ENCODE results near the gene PAOX.

DNA sequence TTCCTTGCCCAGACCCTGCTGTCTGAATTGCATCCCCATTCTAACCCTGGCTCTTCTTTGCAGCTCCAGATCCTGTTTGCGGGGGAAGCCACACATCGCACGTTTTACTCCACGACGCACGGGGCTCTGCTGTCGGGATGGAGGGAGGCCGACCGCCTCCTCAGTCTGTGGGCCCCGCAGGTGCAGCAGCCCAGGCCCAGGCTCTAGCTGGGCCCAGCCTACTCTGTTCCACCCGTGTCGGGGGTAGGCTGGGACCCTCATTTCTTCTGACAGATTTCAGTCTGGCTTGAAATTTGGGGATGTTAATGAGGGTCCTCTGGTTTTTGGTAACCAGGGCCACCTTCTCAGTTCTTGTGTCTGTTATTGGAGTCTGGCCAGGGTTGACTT is 12.2 kb downstream of the PAOX start:
- TF ChIP-seq POLR2A (IDR thresholded peaks at IDR 0.05) (no peak), CTCF (IDR thresholded peaks at IDR 0.05) (no peak)

All from testis (tissue), 2 donors.